HG03025 (cell line): ENCODE data around the gene WNT5B.
"Not testable (repeated sequence)": the region's sequence is repeated elsewhere in the genome, so short reads cannot be mapped to it uniquely, and the experiment has no call there.

Experiments used
- ATAC-seq: cut with Tn5 transposase; IDR thresholded peaks from one replicate; pipeline ENCODE4 v1.9.1; 2021; ENCODE audit warnings: mild to moderate bottlenecking, moderate library complexity; ENCODE audit not compliant: unreplicated experiment, low FRiP score

The WNT5B gene

GRCh38 chr12:1595690-1596347, 33.2 kb upstream of the WNT5B start:
- no peak for ATAC-seq

DNA sequence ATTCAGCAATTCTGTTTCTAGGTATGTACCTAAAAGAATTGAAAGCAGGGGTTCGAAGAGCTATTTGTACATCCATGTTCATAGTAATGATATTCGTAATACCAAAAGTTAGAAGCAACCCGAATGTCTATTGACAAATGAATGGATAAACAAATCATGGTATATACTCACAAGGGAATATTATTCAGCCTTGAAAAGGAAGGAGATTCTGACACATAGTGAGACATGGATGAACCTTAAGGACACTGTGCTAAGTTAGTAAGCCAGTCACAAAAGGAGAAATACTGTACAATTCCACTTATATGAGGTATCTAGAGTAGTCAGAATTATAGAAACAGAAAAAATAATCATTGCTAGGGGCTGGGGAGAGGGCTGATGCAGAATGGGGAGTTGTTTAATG, 30.3 kb upstream of the WNT5B start:
- no peak for ATAC-seq

DNA sequence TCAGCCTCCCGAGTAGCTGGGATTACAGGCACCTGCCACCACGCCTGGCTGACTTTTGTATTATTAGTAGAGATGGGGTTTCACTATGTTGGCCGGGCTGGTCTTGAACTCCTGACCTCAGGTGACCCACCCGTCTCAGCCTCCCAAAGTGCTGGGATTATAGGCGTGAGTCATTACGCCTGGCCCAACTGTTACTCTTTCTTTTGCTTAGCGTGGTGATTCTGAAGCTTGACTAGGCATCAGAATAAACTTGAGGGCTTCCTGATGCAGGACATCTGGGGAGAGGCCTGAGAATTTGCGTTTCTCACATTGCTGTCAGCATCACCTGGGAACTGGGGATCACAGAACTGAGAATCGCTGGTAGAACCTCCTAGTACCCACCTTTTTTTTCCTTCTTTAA, 26.3 kb upstream of the WNT5B start:
- ATAC-seq, result not testable (repeated sequence)

DNA sequence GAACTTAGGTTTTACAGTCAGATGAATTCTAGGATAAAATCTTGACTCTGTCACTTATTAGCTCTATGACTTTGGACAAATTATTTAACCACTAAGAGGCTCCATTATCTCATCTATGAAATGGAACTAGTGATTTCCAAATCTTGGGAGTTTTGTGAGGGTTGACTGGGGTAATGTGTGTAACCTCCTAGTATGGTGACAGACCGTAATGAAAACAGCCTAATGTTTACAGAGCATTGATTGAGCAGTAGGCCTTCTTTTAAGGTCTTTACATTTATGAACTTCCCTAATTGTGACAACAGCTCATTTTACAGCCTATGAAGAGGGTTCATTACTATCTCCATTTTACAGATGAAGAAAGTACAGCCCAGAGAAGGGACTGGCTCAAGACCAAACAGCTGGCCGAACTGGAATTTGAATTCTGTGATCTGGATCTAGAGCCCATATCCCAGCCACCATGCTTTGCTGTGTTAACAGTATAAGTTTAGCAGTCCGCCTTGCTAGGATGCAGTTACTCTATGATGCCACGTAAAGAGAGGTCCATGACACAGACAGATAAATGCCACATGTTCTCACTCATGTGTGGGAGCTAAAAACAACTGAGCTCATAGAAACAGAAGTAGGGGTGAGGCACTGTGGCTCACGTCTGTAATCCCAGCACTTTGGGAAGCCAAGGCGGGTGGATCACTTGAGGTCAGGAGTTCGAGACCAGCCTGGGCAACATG, 25.6 kb upstream of the WNT5B start:
- no peak for ATAC-seq

DNA sequence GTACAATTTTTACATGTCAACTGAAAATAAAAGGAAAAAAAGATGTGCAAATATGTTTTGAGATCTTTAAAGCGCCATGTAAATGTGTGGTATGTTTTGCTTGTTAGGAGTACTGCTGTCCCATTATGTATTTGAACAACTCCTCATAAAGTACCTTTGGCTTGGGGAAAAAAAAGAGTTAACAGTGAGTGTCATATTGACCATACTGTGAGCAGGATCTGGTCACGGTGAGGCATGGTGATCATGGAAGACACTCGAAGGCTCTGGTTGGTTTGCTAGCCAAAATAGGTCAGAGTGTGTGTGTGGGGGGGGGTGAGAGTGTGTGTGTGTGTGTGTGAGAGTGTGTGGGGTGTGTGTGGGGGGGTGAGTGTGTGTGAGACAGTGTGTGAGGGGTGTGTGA, 24.6 kb upstream of the WNT5B start:
- ATAC-seq, result no peak

DNA sequence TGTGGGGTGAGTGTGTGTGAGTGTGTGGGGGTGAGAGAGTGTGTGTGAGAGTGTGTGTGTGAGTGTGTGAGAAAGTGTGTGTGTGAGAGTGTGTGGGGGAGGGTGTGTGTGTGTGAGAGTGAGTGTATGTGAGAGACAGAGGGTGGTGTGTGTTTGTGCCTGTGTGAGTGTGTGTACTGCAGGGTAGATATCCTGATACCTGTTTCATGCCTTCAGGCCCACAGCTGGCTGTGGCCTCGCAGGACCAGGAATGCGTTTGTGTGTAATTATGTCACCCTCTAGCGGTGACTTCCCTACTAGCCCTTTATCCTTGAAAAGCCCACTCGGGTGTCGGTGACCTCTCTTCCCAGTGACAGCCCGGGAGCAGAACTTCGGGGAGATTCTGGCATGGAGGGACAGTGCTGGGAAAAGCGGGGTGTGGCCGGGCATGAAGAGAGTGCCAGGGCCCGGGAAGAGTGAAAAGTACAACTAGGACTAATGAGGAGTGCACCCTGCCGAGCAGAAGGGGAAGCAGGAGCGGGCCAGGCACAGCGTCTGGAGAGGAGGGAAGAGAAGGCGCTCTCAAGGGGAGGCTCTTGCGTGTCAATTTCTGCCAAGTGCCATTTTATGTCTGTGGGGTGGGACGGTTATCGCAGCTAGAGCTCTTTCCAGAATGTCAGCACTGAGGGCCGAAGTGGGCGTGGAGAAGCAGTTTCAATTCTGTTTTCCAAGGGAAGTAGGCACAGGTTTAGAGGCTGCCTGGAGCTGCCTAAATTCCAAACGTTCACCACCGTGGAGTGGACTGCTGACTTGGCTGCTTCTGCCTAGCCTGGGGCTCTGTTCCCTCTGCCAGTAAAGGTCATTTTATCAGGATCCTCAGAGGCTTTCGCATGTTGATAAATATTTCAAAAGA, 23.7 kb upstream of the WNT5B start:
- no peak for ATAC-seq

GRCh38 chr12:1606021-1606622, 22.9 kb upstream of the WNT5B start:
- ATAC-seq, result no peak

GRCh38 chr12:1607940-1608712, 20.9 kb upstream of the WNT5B start:
- no peak for ATAC-seq

GRCh38 chr12:1608713-1609119, 20.3 kb upstream of the WNT5B start:
- ATAC-seq, result no peak

DNA sequence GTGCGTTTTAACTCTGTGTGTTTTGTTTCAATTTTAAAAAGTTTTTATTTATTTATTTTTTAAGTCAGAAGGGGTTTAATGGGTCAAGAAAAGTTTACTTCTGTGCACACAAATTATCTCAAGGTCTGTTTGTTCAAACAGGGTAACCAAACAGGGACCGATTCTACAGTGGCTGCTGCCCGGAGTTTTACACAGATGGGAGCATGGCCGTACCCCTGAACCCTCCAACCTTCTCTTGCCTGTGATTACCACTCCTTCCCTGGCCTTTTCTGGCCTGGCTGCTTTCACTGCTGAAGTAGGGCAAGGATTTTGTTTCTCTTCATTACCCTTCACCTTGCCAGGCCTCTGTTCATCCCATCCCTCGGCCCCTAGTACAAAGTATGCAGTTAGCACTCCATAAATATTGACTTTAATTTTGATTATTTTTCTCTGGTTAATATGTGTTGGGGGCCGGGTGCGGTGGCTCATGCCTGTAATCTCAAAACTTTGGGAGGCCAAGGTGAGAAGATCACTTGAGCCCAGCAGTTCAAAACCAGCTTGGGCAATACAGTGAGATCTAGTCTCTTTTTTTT, 18.9 kb upstream of the WNT5B start:
- ATAC-seq, result no peak

DNA sequence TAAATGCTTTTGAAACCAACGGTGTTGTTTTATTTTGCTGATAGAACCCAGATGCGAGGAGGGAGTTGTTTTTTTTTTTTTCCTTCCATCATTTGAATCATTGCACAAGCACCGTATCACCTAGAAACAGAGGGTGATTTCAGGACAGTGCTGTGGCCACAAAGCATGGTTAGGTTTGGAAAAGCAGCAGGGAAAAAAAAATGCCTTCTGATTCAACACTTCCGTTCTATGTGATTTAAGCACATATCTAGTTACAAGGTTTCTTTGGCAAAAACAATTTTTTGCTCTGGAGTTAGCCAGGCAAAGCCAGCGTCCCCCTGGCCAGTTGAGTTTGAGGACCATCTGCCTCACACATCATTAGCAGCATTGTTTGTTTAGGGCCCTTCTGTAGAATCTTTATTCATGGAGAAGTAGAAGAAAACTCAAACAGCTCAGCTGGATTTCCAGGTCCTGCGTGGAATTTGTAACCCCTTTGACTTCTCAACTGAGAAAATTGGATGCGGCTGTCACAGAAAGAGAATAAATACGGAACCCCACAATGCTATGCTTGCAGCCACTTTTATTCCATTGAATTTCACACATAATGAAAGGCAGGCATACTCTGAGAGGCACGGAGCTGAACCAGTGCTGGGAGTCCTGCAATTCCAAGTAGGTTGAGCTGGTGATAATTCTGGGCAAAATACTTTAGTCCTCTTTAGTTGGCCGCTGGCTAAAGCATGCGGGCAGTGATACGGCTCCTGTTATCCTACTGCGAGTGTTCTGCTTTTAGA, 17.0 kb upstream of the WNT5B start:
- ATAC-seq, result no peak

DNA sequence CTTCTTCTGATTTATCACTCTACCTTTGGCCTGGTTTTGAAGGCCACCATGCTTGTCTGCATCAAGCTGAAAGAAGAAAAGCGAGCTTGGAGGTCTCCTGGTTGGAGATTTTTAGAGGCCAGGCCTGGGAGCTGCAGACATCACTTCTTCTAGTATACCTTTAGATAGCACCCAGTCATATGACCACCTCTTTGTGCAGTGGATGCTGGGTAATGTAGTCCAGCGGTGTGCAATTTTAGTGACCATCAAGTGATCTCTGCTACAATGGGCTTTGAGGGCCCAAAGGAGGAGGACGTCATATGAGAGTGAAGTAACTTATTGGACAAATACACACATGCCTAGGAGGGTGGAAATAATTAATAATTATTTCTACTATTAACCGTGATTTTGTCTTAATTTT, 15.2 kb upstream of the WNT5B start:
- no peak for ATAC-seq

- ATAC-seq, result no peak
These were observed 14.7 kb upstream of the WNT5B start for GRCh38 chr12:1614360-1614759.

- ATAC-seq, result no peak
These were observed 12.6 kb upstream of the WNT5B start for GRCh38 chr12:1616233-1617066.

DNA sequence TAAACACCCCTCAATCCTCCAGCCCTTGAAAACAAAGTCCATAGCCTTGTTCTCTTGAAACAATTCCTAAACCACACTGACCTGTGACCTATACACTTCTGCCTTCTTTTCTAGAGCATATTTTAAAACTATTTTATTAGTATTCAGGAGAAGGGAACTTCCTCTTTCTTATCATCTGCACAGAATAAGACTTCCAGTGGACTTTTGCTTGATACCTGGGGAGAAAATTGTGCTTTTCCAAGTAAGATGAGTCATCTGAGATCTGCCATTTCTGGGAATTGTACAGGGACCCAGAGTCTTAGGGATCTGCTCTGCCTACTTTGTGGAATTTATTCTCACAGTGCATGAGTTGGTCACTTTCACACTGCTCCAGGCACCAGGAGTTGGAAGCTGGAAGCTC, 10.5 kb upstream of the WNT5B start:
- no peak for ATAC-seq

DNA sequence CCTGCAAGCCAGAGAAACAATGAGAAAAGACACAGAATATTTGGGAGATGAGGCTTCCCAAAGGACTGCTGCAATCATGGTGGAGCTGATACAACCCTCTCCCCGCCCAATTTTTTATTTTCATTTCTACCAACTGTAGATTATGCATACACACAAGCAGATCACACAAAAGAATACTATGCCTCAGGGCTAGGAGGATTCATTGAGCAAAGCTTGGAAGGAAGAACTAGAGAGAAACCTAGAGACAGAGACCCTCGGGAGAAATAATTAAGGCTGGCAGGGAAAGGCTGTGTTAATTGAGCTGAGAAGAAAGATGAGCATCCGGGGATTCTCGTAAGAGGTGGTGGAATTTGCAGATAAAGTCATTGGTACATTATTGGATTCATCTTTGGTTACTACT, 9.9 kb upstream of the WNT5B start:
- no peak for ATAC-seq

GRCh38 chr12:1619587-1619986, 9.4 kb upstream of the WNT5B start:
- no peak for ATAC-seq

- no peak for ATAC-seq
These were observed 8.9 kb upstream of the WNT5B start for GRCh38 chr12:1620092-1620491.
